Upper lobe of left lung (tissue), 4 donors: ENCODE measurements around the gene LIN28A.

Experiments used
- CTCF ChIP-seq, 6 experiments: fragments of 450-650 bp in 4 of 6; fragments of 200-600 bp in 2 of 6; sonication (generic) in 2 of 6; IDR thresholded peaks; one replicate each; pipeline ENCODE4 v1.5.1; 2016 to 2019; ENCODE audit warnings: antibody characterized with exemption in 6 of 6
- EP300 ChIP-seq, 4 donors: sonication (generic); formaldehyde crosslinking; IDR thresholded peaks; one replicate each; pipeline ENCODE4 v1.5.1; 2017; ENCODE audit warnings: antibody characterized with exemption in 4 of 4, control low read depth in 2 of 4
- POLR2A ChIP-seq, 4 donors: fragments of 450-650 bp; IDR thresholded peaks; one replicate each; pipeline ENCODE4 v1.5.1; 2016 to 2017; ENCODE audit warnings: antibody characterized with exemption in 4 of 4, mild to moderate bottlenecking in 2 of 4

DNA sequence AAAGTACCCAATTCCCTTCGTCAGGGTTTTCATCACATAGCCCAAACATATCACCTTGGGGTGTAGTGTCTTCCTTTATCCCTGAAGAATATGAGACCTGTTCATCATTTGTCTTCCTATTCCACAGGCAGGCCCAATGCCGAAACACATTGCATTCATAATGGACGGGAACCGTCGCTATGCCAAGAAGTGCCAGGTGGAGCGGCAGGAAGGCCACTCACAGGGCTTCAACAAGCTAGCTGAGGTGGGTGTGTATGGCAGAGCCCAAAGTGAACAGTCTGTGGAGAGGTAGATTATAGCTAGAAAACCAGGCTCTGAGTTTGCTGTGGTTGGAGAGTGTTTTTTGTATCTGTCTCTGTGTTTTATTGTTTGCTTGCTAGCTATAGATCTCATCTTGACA is 27.4 kb downstream of the LIN28A start:
- no peak for TF ChIP-seq CTCF (IDR thresholded peaks at IDR 0.05)
- TF ChIP-seq EP300 (IDR thresholded peaks at IDR 0.05), result no peak
- TF ChIP-seq POLR2A (IDR thresholded peaks at IDR 0.05), result no peak
